Stomach (tissue), 9 donors: ENCODE data around the gene FOXI1. TPM values are rescaled to one million over a fixed set of nuclear protein-coding genes. Genes with fewer than 3 reads are reported as not detected.

Experiments
- DNase-seq, 2 donors: peaks; one replicate each; pipeline versions ENCODE4 v3.0.0 to v3.0.0-alpha.2; 2013 to 2019
- H3K27ac ChIP-seq, 5 donors: fragments of 200-600 bp in 4 of 5; sonication (generic) in 4 of 5; one replicate each; pipeline ENCODE4 v1.5.1; 2013 to 2019; ENCODE audit warnings: mild to moderate bottlenecking in 1 of 5, moderate library complexity in 1 of 5
- H3K27me3 ChIP-seq, 3 donors: fragments of 200-600 bp; sonication (generic); one replicate each; pipeline ENCODE4 v1.5.1; 2017 to 2019; ENCODE audit warnings: mixed run types in 1 of 3
- H3K36me3 ChIP-seq, 4 donors: fragments of 200-600 bp; sonication (generic); 1 replicate in 3 of 4; 2 replicates in 1 of 4; pipeline ENCODE4 v1.5.1; 2016 to 2019
- H3K4me1 ChIP-seq, 4 donors: fragments of 200-600 bp; sonication (generic); one replicate each; pipeline ENCODE4 v1.5.1; 2016 to 2019
- H3K4me3 ChIP-seq, 4 donors: fragments of 200-600 bp; sonication (generic) in 3 of 4; one replicate each; pipeline ENCODE4 v1.5.1; 2016 to 2019; ENCODE audit warnings: mild to moderate bottlenecking in 1 of 4
- H3K9me3 ChIP-seq, 4 donors: fragments of 200-600 bp; sonication (generic); one replicate each; pipeline ENCODE4 v1.5.1; 2016 to 2019
- CTCF ChIP-seq, 7 experiments: fragments of 450-650 bp in 4 of 7; fragments of 200-600 bp in 3 of 7; sonication (generic) in 3 of 7; IDR thresholded peaks; one replicate each; pipeline ENCODE4 v1.5.1; 2016 to 2019; ENCODE audit warnings: antibody characterized with exemption in 7 of 7, control low read depth in 2 of 7, mild to moderate bottlenecking in 1 of 7
- EP300 ChIP-seq: sonication (generic); formaldehyde crosslinking; IDR thresholded peaks from one replicate; pipeline ENCODE4 v1.6.1; 2017; ENCODE audit warnings: antibody characterized with exemption
- POLR2A ChIP-seq, 4 donors: fragments of 450-650 bp; IDR thresholded peaks; one replicate each; pipeline ENCODE4 v1.6.1; 2016; ENCODE audit warnings: antibody characterized with exemption in 4 of 4, control low read depth in 2 of 4, mild to moderate bottlenecking in 1 of 4, moderate library complexity in 1 of 4
- POLR2AphosphoS5 ChIP-seq, 3 donors: sonication (generic); formaldehyde crosslinking; IDR thresholded peaks; one replicate each; pipeline ENCODE4 v1.6.1; 2016; ENCODE audit warnings: antibody characterized with exemption in 3 of 3
- WGBS, 5 donors: extraction: QIAGEN DNeasy Blood & Tissue Kit in 3 of 5; methylation state at CpG; one replicate each; pipeline versions ENCODE4 v1.1.5 to v1.1.7; 2013 to 2018; 5-methylcytosine and 5-hydroxymethylcytosine counted together
- intact Hi-C: fragments of 100-400 bp; cut with DNase I; formaldehyde crosslinking; loops from one replicate; pipeline ENCODE4 v1.15.1; 2023; ENCODE audit warnings: low total_unique reads
- polyA plus RNA-seq, 3 donors: library from polyadenylated mRNA; stranded (reverse); fragments of 200-250 nt; gene quantifications; one replicate each; pipeline ENCODE4 v1.2.3, GENCODE V29; 2013
- total RNA-seq, 5 donors: library from RNA; depleted of rRNA; stranded (reverse); fragments of >200 nt; gene quantifications; one replicate each; pipeline versions ENCODE4 v1.1.0 to v1.2.3, GENCODE V29; 2014 to 2016
- donor health status: healthy with polysubstance abuse.
- donor health status: Bipolar disorder and iron deficiency.
- donor health status: healthy.

The FOXI1 gene
- total and polyA plus RNA-seq, 8 donors, result 0.18 TPM; not detected in 7

- 64 to 79% (median 72%) methylated on average over 12 of the region's 12 CpGs for WGBS, 5 donors
- intact Hi-C loops, result no loop called here
- Histone ChIP-seq H3K27ac (no peak overlapping the region), H3K4me1 (peaks cover 0 to 8% (median 6%) of the 10 kb centered on the region in 4 donors), H3K9me3 (no peaks in the 10 kb centered on the region), H3K4me3 (no peak overlapping the region), H3K36me3 (no peaks in the 10 kb centered on the region), H3K27me3 (no peaks in the 10 kb centered on the region)
- DNase-seq, result no peak
- TF ChIP-seq POLR2AphosphoS5 (IDR thresholded peaks at IDR 0.05) (no peak), CTCF (IDR thresholded peaks at IDR 0.05) (no peak), EP300 (no peak), POLR2A (IDR thresholded peaks at IDR 0.05) (no peak)
These were observed 42.9 kb downstream of the FOXI1 start for GRCh38 chr5:170148430-170149205.

GRCh38 chr5:170149206-170149515, 43.5 kb downstream of the FOXI1 start:
- Histone ChIP-seq H3K4me1 (peaks cover 0 to 8% (median 6%) of the 10 kb centered on the region in 4 donors), H3K27me3 (no peaks in the 10 kb centered on the region), H3K4me3 (no peak overlapping the region), H3K27ac (no peak overlapping the region), H3K9me3 (no peaks in the 10 kb centered on the region), H3K36me3 (no peaks in the 10 kb centered on the region)
- intact Hi-C loops, result no loop called here
- 86 to 96% (median 95%) methylated on average over 7 of the region's 7 CpGs for WGBS, 5 donors
- no peak for TF ChIP-seq POLR2AphosphoS5 (IDR thresholded peaks at IDR 0.05)
- TF ChIP-seq POLR2A (IDR thresholded peaks at IDR 0.05), result no peak
- TF ChIP-seq EP300, result no peak
- TF ChIP-seq CTCF (IDR thresholded peaks at IDR 0.05), result no peak
- no peak for DNase-seq

GRCh38 chr5:170150713-170151096, 45.0 kb downstream of the FOXI1 start:
- Histone ChIP-seq H3K27ac (no peak overlapping the region), H3K4me1 (peaks cover 0 to 8% (median 6%) of the 10 kb centered on the region in 4 donors), H3K36me3 (no peaks in the 10 kb centered on the region), H3K27me3 (no peaks in the 10 kb centered on the region), H3K9me3 (no peaks in the 10 kb centered on the region), H3K4me3 (no peak overlapping the region)
- TF ChIP-seq EP300, result no peak
- no peak for TF ChIP-seq POLR2AphosphoS5 (IDR thresholded peaks at IDR 0.05)
- no peak for DNase-seq
- WGBS, 5 donors, result 67 to 86% (median 72%) methylated on average over 5 of the region's 5 CpGs
- intact Hi-C loops, result no loop called here

- peak in 1 of 2 donors; percentile 44 for DNase-seq
- no peak overlapping the region for H3K27ac ChIP-seq
- intact Hi-C loops, result no loop called here
- H3K9me3 ChIP-seq, result no peaks in the 10 kb centered on the region
- no peaks in the 10 kb centered on the region for H3K36me3 ChIP-seq
- no peak for TF ChIP-seq EP300
- no peak for TF ChIP-seq POLR2AphosphoS5 (IDR thresholded peaks at IDR 0.05)
- no peak for TF ChIP-seq CTCF (IDR thresholded peaks at IDR 0.05)
- TF ChIP-seq POLR2A (IDR thresholded peaks at IDR 0.05), result no peak
- no peaks in the 10 kb centered on the region for H3K27me3 ChIP-seq
- H3K4me1 ChIP-seq, result peaks cover 0 to 8% (median 6%) of the 10 kb centered on the region in 4 donors
- no peak overlapping the region for H3K4me3 ChIP-seq
- WGBS, 5 donors, result 25 to 54% (median 44%) methylated on average over 5 to 7 of the region's 7 CpGs
These were observed 45.6 kb downstream of the FOXI1 start for GRCh38 chr5:170151097-170151831.
